Suprapubic skin (tissue), 4 donors: ENCODE data around the gene CDC42EP5. TPM values are rescaled to one million over a fixed set of nuclear protein-coding genes. Genes with fewer than 3 reads are reported as not detected.
"Not testable (repeated sequence)": the region's sequence is repeated elsewhere in the genome, so short reads cannot be mapped to it uniquely, and the experiment has no call there.

ENCODE experiments used
- DNase-seq, 2 donors: peaks; one replicate each; pipeline ENCODE4 v3.0.0-alpha.2; 2019; ENCODE audit warnings: low spot score in 2 of 2
- H3K27ac ChIP-seq: fragments of 200-600 bp; sonication (generic); one replicate; pipeline ENCODE4 v1.5.1; 2019
- H3K27me3 ChIP-seq: fragments of 200-600 bp; sonication (generic); one replicate; pipeline ENCODE4 v1.5.1; 2019
- H3K36me3 ChIP-seq: fragments of 200-600 bp; sonication (generic); one replicate; pipeline ENCODE4 v1.5.1; 2019
- H3K4me1 ChIP-seq: fragments of 200-600 bp; sonication (generic); one replicate; pipeline ENCODE4 v1.5.1; 2019
- H3K4me3 ChIP-seq: fragments of 200-600 bp; sonication (generic); one replicate; pipeline ENCODE4 v1.5.1; 2019; ENCODE audit warnings: mild to moderate bottlenecking
- H3K9me3 ChIP-seq: fragments of 200-600 bp; sonication (generic); one replicate; pipeline ENCODE4 v1.5.1; 2019
- EP300 ChIP-seq: sonication (generic); formaldehyde crosslinking; IDR thresholded peaks from one replicate; pipeline ENCODE4 v1.6.1; 2017; ENCODE audit warnings: antibody characterized with exemption
- POLR2A ChIP-seq, 2 donors: fragments of 450-650 bp; IDR thresholded peaks; one replicate each; pipeline ENCODE4 v1.6.1; 2017; ENCODE audit warnings: antibody characterized with exemption in 2 of 2, mild to moderate bottlenecking in 2 of 2, moderate library complexity in 2 of 2
- POLR2AphosphoS5 ChIP-seq, 3 donors: sonication (generic); formaldehyde crosslinking; IDR thresholded peaks; one replicate each; pipeline ENCODE4 v1.6.1; 2017; ENCODE audit warnings: antibody characterized with exemption in 3 of 3
- WGBS: methylation state at CpG from one replicate; pipeline ENCODE4 v1.1.5; 2018; 5-methylcytosine and 5-hydroxymethylcytosine counted together
- total RNA-seq, 4 donors: library from RNA; depleted of rRNA; stranded (reverse); fragments of >200 nt; gene quantifications; one replicate each; pipeline ENCODE4 v1.1.0, GENCODE V29; 2016
- TF ChIP-seq, protein P1 (sequence below), 2 donors: fragments of 200-600 bp in 1 of 2; fragments of 450-650 bp in 1 of 2; sonication (generic) in 1 of 2; IDR thresholded peaks; one replicate each; pipeline ENCODE4 v1.5.1; 2016 to 2019; ENCODE audit warnings: antibody characterized with exemption in 2 of 2, mild to moderate bottlenecking in 1 of 2, moderate library complexity in 1 of 2

Gene CDC42EP5
- total RNA-seq, 4 donors from 2014 or later: 4.2 to 9.4 (median 5.5) TPM

DNA sequence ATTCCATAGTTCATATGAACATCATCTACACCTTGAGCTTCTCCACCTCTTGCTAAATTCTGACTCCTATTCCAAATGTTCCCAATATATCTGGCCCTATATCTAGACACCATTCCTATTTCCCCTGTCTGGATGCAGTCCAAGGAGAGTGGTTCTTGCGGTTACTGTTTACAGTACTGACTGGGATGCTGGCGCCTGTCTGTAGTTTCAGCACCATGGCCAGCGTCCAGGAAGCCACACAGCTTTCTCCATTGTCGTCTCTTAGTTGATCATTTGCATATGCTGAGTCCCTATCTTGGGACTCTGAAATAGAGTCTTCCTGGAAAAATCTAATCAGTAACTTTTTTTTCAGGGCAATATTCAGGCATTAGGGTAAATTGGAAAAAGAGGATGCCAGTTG, 44.4 kb upstream of the CDC42EP5 start:
- 5% methylated on average over 4 of the region's 4 CpGs for WGBS
- no peak for DNase-seq
- H3K4me3 ChIP-seq: no peak overlapping the region
- H3K27ac ChIP-seq: no peak overlapping the region
- no peak for TF ChIP-seq POLR2AphosphoS5 (IDR thresholded peaks at IDR 0.05)
- TF ChIP-seq EP300: no peak
- TF ChIP-seq, protein P1, sequence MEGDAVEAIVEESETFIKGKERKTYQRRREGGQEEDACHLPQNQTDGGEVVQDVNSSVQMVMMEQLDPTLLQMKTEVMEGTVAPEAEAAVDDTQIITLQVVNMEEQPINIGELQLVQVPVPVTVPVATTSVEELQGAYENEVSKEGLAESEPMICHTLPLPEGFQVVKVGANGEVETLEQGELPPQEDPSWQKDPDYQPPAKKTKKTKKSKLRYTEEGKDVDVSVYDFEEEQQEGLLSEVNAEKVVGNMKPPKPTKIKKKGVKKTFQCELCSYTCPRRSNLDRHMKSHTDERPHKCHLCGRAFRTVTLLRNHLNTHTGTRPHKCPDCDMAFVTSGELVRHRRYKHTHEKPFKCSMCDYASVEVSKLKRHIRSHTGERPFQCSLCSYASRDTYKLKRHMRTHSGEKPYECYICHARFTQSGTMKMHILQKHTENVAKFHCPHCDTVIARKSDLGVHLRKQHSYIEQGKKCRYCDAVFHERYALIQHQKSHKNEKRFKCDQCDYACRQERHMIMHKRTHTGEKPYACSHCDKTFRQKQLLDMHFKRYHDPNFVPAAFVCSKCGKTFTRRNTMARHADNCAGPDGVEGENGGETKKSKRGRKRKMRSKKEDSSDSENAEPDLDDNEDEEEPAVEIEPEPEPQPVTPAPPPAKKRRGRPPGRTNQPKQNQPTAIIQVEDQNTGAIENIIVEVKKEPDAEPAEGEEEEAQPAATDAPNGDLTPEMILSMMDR (IDR thresholded peaks at IDR 0.05): no peak
- TF ChIP-seq POLR2A (IDR thresholded peaks at IDR 0.05): no peak
- no peaks in the 10 kb centered on the region for H3K4me1 ChIP-seq
- peaks cover 23% of the 10 kb centered on the region for H3K27me3 ChIP-seq
- no peaks in the 10 kb centered on the region for H3K9me3 ChIP-seq
- H3K36me3 ChIP-seq: no peaks in the 10 kb centered on the region

DNA sequence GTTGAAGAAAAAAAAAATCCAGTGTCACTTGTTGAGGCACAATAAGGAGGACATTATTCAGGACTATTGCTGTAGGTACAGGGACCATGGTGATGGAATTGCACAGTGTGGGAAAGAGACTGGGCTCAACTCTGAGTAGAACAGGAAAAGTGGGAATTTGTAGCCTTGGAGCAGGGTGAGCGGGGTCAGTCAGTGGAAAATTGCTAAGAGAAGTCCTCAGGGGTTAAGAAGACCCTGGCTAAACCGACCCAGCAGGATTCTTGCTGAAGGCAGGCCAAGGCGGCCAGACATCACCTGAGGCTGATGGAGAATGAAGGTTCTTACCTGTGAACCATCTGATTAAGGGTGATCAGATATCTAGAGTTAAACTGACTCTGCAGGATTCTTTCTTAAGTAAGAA, 42.1 kb upstream of the CDC42EP5 start:
- H3K27me3 ChIP-seq: peaks cover 22% of the 10 kb centered on the region
- no peak for DNase-seq

DNA sequence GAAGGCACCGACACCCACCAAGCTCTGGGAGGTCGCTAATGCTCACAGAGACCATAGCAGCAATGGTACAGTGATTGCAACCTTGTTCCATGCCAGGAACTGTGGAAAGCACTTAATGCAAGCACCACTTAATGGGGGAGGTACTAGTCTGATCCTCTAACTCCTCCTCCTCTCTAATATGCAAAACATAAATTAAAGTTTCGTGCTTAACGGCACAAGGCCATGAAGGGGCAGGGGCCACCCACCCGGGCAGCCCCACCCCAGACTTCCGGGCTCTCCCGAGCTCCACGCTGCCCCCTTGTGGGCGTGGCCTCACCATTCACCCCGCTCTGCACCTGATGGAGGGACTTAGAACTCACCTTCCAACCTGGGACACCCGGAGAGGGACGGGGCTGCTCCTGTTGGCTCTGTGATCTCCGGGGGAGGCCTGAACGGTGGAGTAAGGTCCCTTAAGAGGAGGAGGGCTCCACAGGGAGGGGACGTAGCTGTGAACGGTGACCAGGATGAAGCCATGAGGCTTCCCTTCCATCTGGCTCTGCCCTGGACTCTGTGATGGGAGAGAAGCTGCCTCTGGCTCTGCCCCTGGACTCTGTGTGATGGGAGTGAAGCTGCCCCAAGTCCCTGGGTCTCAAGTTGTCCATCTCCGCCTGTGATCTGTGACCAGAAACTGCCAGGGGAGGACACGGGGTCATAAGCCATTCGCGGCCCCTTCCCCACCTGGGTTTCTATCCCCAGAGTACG, 36.3 kb upstream of the CDC42EP5 start:
- not testable (repeated sequence) for H3K4me3 ChIP-seq, H3K27ac ChIP-seq, H3K9me3 ChIP-seq, H3K4me1 ChIP-seq, H3K36me3 ChIP-seq, DNase-seq
- WGBS: 0% methylated on average over 1 of the region's 21 CpGs
- H3K27me3 ChIP-seq: peaks cover 16% of the 10 kb centered on the region

More for the DNA sequence above, 42.1 kb upstream of the CDC42EP5 start:
- H3K36me3 ChIP-seq: no peaks in the 10 kb centered on the region
- H3K27ac ChIP-seq: no peak overlapping the region
- 50% methylated on average over 3 of the region's 3 CpGs for WGBS
- H3K9me3 ChIP-seq: no peaks in the 10 kb centered on the region
- H3K4me3 ChIP-seq: no peak overlapping the region
- no peaks in the 10 kb centered on the region for H3K4me1 ChIP-seq
- TF ChIP-seq, protein P1 (IDR thresholded peaks at IDR 0.05): no peak
- no peak for TF ChIP-seq POLR2A (IDR thresholded peaks at IDR 0.05)
- TF ChIP-seq POLR2AphosphoS5 (IDR thresholded peaks at IDR 0.05): no peak
- TF ChIP-seq EP300: no peak

DNA sequence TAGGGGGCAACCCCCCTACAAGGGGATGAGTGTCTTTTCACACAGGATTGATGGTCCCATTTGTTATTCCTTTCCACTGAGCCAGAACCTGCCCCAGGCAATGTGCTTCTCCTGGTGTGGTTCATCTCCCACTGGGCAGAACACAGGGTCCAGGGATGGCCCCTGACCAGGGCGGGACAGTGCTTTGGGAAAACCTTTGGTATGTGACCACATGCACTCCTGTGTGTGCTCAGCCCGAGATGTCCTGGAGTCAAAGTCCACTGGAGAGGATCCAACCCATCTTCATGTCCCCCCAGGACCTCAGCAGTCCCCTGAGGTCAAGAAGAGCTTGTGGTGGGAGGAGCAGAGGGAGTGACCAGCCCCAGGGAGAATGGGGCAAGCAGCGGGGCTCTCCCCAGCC, 35.4 kb upstream of the CDC42EP5 start:
- not testable (repeated sequence) for DNase-seq, H3K4me3 ChIP-seq, H3K9me3 ChIP-seq, H3K36me3 ChIP-seq, H3K4me1 ChIP-seq, H3K27ac ChIP-seq
- H3K27me3 ChIP-seq: peaks cover 16% of the 10 kb centered on the region
- no CpG with 5 or more reads among the region's 3 CpGs for WGBS

DNA sequence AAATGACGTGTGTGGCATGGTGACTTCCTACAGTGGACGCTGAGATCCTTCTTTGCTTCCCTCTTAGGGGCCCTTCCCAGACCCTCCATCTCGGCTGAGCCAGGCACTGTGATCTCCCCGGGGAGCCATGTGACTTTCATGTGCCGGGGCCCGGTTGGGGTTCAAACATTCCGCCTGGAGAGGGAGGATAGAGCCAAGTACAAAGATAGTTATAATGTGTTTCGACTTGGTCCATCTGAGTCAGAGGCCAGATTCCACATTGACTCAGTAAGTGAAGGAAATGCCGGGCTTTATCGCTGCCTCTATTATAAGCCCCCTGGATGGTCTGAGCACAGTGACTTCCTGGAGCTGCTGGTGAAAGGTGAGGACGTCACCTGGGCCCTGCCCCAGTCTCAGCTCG, 34.7 kb upstream of the CDC42EP5 start:
- H3K9me3 ChIP-seq: no peaks in the 10 kb centered on the region
- no peak overlapping the region for H3K4me3 ChIP-seq
- no peaks in the 10 kb centered on the region for H3K4me1 ChIP-seq
- 45% methylated on average over 12 of the region's 12 CpGs for WGBS
- TF ChIP-seq POLR2A (IDR thresholded peaks at IDR 0.05) (no peak), EP300 (no peak), POLR2AphosphoS5 (IDR thresholded peaks at IDR 0.05) (no peak)
- TF ChIP-seq, protein P1 (IDR thresholded peaks at IDR 0.05): no peak
- H3K27me3 ChIP-seq: peaks cover 16% of the 10 kb centered on the region
- no peaks in the 10 kb centered on the region for H3K36me3 ChIP-seq
- no peak for DNase-seq
- H3K27ac ChIP-seq: no peak overlapping the region

DNA sequence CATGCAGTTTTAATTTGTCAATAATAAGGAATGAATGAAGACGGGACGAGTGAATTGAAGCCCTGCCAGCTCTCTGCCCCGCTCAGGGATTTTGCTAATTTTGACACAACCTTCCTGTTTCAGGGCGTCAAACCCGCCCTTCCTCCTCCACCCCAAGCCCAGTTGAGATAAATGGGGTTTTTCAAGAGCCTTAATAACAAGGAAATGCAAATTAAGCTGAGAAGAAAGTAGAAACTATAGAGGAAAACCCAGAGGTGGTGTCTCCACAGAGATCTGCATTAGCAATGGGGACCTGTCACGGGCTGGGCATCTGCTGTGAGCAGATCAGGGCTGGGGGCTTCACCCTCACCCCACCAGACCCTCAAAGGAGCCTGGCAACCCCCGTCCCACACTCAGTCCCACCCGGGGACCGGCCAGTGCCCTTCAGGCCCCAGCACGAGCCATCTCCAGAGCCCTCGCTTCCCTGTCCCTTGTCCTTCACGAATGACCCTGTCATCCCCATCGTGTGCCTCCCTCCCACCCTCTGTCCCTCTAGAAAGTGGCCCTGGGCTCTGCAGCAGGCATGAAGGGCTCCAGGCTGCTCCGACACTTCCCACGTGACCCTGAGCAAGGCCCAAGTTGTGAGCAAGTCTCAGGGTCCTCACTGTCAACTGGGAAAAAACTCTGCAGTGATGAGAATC, 34.1 kb upstream of the CDC42EP5 start:
- H3K36me3 ChIP-seq, H3K4me3 ChIP-seq, H3K27ac ChIP-seq, DNase-seq, H3K4me1 ChIP-seq, H3K9me3 ChIP-seq: not testable (repeated sequence)
- H3K27me3 ChIP-seq: peaks cover 16% of the 10 kb centered on the region
- 66% methylated on average over 11 of the region's 15 CpGs for WGBS
